Measurements from ENCODE around the gene EYS.
"Not testable (repeated sequence)": the region's sequence is repeated elsewhere in the genome, so short reads cannot be mapped to it uniquely, and the experiment has no call there.

EYS gene

DNA sequence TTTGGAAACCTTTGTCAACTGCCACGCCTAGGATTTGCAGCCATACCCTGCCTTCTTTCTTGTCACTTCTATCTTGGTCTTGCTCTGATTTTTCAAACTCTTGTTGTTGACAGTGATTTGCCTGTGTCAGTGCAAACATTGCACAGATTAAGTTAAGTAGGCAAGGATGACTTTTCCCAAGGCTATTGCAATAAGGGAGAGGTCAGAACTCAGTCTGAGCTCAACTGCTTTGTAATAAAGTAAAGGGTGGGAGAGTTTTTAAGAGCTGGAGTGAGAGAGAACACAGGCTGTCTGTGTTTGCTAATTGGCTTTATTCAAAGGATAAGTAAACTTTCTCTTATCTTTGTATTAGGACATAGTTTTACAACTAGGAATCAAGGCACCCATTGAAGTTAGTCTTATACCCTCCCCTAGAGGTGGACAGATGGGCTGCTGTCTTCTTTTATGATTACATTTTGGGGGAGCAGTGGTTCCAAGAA, 1622.8 kb downstream of the EYS start:
- no peak for DNase-seq

DNA sequence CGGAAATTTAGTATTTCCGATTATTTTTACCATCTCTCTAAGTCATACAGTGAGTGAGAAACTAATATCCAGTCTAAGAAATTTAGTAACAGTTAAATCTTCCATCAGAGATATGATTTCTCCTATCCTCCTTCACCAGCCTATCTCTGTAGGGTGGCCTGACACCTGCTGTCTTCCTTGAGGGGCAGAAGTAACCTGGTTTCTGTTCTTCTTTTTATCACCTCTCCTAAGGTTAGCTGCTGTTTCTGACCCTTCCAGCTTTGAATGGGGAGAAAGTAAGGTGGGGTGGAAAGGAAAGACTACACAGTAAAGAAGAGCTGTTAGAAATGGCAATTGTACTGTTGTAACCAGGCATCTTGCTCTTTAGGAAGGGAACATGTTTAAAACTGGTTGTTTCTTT, 1623.8 kb downstream of the EYS start:
- DNase-seq, result no peak

DNA sequence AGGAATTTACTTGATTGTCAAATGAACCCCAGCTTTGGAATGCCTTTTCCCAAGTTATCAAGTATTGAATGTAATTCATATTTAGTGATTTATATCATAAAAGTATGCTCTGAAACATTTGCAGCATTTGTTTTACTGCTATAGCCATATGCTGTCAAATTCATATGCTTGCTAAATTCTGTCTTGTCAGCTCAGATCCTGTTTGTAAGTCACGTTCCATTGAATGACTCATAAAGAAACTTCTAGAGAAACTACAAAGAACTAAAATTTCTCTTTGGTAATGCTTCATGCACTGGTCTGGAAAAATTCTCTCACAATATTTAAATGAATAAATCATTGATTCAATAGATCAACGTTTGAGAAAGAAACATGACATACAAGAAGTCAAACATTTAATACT, 1625.6 kb downstream of the EYS start:
- DNase-seq, result no peak

DNA sequence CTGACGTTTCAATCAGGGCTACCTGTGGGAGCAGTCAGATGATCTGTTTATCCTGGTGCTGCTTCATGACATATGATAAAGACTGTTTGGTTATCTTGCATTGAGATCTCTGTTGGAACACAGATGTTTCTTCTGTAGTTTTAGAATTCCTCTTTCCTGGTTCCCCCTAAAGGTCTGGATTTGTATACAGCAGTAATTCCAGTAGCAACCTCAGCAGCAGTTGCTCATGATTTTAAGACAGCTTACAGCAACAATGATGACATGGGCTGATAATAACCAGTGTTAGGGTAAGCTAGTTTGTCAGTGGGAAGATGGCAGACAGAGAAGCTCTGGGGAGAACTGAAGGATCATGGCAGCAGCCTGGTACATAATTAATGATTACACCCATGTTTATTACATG, 1632.0 kb downstream of the EYS start:
- no peak for DNase-seq

DNA sequence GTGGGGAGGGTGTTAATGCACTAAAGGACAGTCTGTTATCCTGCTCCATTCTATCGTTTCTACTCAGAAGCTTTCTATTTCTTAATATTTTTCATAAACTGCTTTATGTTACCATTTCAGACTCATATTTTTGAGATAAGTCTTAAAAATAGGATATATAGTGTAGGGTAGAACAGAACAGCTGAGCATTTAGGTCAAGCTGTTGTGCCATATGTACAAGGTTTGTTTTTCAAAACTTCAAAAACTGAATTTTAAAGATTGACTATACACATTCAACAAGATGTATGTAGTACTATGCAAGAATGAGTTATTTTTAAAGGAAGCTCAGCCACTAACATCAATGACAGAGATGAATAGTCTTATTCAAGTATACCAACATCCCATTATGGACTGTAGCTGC, 1634.3 kb downstream of the EYS start:
- DNase-seq, result no peak

DNA sequence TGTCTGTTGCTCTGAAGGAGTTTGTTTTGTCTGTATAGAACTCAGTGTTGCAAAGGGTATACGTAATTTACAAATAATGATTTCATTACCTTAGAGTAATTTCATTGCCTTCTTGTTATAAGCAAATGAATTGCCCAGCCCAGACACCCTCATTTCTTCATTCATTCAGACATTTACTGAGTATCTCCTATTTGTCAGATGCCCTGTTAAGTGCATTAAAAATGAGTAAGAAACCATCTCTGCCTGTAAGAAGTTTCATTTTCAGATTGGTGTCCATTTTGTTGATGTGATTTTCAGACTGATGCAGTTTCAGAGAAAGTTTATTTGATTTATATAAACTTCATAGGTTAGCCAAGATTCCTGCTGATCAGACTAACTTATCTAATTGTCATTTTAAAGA, 1642.1 kb downstream of the EYS start:
- no peak for DNase-seq

DNA sequence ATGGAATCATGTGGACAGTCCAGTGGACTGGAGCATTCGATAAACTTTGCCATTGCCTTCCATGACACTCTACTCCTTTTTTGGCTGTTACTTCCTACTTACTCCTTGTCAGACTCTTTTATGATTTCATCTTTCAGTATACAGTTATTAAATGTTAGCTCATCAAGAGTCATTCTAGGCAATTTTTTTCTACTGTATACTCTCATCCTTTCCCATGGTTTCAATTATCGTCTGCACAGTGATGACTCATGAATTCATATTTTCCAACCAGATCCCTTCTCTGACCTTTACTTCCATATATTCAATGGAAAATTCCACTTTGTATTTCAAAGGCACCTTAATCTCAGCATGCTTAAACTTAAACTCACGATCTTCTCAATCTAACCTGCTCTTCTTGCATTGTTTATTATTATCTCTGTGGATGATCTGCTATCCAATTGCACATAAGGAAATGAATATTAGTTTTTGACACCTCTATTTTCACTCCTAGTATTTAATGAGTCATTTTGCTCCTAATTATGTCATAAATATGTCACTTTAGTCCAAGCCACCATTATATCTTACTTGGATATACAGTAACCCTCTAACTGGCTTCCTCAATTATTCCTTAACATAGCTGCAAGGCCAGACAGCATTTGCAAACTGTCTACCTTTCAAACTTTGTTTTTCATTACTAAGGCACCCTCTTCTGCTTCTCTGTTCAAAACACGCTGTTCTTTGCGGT, 1643.9 kb downstream of the EYS start:
- no peak for DNase-seq

DNA sequence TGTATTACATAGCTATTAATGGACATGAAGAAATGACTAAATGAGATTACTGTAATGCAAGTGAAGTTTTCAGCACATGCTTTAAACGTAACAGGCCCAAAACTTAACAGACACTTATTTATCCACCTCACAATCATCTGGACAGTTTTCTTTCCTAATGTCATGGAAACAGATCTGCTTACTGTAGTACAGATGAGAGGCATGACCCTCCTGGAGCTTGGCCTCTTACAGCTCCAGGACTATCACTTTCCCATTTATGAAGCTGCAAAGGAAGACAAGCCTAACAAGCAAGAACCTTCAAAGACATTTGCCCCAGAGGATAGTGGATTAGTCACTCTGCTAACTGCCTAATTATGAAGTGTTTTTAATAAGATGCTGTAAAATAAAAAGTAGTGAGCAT, 1652.2 kb downstream of the EYS start:
- no peak for DNase-seq

DNA sequence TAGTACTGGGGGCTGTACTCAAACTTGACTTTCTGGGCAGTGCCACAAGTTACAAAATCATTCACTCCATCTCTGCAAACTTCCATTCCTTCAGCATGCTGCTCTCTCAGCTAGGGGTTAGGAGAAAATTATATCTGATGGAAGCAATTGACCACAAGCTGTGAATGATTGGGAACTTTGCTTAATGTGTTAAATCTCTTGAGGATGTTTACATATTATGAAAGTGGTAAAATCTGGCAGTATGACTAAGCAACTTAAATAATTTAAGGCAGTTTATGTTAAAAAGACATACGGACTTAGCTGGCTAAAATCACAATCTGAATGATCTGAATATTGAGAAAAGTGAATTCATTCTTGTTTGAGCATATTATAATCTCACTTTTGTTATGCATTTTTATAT, 1656.4 kb downstream of the EYS start:
- DNase-seq, result no peak

DNA sequence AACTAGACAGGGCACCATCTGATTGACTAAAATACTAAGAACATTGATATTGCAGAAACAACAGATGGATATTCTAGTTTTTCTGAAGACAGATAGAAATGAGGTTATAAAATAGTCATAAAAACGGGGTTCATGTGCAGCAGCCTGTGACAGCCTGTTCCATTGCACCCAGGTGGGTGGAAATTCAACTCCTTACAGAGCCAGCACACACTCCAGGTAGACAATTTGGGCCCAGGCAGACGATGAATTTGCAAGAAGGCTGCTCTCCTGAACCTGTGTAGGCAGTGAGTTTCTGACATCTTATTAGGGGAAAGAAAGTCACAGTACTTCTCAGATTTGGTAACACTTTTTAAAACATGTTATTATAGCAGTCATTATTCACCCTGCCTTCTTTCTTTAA, 1657.3 kb downstream of the EYS start:
- no peak for DNase-seq

DNA sequence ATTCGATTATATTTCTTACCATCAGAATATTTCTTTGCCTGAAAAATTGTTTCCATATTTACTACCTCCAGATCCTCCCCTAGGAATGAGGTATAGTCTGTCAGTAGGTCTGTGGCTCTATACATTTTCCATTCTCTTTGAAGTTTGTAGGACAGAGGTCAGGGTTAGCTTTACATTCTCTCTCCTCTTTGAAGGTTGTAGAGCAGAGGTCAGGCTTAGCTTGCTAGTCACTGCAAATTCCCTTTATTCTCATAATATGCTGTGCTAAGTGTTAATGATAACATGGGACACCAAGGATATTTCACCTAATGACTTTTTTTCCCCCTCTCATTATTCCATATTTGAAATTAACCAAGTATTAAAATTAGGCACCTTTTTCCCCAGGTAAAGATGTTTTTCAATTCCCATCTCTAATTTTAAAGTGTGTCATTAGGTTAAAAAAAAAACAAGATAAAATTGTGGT, 1660.2 kb downstream of the EYS start:
- no peak for DNase-seq

DNA sequence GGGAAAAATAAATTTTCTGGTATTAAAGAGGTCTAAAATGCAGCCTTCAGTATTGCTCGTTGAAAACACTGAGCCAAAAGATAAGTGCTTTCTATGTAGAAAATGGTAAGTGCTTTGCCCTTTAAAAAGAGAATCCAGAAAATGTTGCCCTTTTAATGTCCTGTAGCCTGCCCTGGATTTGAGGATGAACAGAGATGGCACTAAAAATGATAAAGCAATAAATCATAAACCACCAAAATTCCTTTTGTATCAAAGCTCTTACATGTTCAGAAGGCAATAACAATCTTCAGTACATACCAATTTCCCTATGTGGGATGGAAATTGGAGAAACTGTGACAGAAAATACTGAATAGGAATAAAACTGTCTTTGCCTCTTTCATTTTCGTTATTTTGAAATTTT, 1665.7 kb downstream of the EYS start:
- no peak for DNase-seq

DNA sequence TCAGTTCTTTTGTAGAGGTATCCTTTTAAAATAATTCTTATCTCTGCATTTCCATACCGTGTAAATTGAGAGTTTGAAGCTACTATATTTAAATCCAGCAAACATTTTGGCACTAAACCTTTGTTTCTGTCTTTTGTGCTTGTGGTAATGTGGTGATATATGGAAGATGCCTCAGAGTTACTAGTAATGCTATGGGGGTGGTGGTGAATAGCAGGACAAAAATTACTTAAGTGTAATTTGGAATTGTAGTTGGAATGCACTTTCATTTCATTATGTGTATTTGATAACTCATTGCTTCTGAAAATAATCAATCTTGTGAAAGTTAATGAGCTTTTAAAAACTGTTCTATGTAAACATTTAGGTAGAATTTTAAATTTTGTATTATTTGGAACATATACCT, 1666.9 kb downstream of the EYS start:
- no peak for DNase-seq

DNA sequence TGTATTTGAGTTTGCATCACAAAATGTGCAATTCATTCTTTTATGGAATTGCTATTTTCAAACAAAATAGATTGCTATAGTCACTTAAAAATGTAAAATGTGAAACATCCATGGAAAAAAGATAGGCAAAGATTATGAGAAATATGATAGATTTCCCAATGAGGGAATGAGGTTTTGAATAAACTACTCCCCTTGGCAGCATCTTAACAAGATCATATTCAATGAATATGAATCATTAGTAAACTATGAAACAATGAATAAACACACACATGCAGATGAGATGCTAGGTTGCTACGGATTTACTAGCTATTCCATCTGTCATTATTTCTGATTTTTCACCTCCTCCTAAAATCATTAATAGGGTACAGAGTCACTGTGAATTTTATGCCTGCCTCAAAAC, 1669.6 kb downstream of the EYS start:
- DNase-seq, result no peak

DNA sequence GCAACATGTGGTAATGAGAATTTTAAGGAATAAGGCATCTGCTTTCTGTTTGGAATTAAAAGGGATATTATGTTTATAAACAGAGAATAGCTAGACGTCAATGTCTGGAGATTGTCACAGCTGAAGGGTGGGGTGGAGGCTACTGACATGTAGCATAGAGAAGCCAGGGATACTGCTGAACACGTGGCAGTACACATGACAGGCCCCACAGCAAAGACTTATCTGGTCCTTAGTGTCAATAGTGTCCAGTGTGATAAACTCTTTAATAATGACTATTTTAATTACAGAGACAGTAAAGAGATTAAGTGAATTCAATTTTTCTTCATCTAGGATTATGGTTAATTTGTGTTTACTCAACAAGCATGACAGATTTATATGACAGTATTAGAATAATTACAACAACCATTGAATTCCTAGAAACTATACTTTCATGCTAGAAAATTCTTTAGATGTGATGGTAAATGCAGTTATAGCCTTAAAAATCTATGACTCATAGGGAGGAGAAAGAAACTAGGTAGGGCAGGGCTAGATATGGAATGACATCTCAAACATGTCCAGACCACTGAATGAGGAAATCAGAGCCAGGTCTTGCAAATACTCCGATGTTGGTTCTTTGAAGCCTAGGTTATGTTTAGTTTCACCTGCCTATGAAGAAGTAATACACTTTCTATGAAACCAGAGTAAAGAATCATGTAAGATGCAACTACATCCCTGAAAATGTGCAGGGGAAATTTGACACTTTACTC, 1671.9 kb downstream of the EYS start:
- DNase-seq, result no peak

DNA sequence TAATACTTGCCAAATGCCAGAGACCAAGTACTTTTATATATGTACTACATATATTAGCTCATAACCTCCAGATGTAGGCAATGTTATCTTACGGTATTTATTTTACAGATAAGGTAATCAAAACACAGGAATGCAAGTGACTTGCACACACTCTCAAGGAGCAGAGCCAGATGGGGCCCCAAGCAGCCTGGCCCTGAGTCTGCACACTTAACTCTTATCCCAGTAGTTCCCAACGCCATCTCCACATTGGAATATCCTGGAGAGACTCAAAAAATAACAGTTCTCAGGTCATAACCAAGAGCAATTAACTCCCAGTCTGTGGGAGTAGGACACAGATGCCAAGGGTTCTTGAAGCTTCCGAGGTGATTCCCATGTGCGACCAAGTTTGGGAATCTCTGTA, 1672.7 kb downstream of the EYS start:
- no peak for DNase-seq

DNA sequence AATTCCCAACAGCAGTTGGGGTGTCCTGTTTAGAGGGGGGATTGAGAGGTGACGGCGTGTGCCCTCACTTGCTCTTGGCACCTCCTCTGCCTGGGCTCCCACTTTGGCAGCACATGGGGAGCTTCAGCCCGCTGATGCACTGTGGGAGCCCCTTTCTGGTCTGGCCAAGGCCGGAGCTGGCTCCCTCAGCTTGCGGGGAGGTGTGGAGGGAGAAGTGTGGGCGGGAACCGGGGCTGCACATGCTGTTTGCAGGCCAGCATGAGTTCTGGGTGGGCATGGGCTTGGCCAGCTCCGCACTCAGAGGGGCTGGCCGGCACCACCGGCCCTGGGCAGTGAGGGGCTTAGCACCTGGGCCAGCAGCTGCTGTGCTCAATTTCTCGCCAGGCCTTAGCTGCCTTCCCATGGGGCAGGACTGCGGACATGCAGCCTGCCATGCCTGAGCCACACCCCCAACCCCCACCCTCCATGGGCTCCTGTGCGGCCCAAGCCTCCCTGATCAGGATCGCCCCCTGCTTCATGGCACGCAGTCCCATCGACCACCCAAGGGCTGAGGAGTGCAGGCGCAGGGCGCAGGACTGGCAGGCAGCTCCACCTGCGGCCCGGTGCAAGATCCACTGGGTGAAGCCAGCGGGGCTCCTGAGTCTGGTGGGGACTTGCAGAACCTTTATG, 1675.9 kb downstream of the EYS start:
- not testable (repeated sequence) for DNase-seq

DNA sequence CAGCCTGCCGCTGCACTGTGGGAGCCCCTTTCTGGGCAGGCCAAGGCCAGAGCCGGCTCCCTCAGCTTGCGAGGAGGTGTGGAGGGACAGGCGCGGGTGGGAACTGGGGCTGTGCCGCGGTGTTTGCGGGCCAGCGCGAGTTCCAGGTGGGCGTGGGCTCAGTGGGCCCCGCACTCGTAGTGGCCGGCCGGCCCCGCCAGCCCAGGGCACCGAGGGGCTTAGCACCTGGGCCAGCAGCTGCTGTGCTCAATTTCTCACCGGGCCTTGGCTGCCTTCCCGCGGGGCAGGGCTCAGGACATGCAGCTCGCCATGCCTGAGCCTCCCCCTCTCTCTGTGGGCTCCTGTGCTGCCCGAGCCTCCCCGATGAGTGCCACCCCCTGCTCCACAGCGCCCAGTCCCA, 1683.3 kb downstream of the EYS start:
- no peak for DNase-seq

DNA sequence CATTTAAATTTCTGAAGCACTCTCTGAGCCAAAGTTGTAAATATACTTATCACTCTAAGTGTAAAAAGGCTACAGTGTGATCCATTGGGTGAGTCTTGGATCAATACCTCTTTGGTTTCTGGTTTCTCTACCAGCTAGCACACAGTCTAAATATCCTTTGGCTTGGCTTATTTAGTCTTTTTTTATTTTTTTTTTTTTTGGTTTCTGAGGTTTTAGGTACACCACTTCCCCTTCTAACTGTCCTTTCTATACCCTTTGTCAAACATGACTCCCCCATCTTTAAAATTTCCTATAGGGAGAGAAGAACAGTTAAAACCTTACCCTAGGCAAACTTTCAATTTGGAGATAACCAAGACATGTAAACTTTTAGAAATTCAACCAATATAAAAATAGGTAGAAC, 1692.4 kb downstream of the EYS start:
- DNase-seq, result no peak

DNA sequence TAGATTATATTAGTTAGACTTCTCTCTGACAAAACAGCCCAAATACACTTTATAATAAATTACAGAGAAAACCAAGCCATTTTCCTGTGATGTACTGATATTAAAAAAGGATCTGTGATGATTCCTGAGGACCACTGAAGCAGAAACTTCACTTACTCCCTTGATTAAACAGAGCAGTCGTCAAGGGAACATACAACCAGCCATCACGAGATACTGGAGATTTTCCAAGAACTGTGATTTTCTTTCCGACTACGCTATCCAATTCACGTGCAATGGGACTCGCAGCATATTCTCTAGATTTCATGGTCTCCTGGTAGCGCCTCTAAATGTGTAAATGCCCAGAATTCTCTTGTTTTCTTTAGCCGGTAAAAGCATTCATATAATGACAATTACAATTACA, 1694.0 kb downstream of the EYS start:
- no peak for DNase-seq

DNA sequence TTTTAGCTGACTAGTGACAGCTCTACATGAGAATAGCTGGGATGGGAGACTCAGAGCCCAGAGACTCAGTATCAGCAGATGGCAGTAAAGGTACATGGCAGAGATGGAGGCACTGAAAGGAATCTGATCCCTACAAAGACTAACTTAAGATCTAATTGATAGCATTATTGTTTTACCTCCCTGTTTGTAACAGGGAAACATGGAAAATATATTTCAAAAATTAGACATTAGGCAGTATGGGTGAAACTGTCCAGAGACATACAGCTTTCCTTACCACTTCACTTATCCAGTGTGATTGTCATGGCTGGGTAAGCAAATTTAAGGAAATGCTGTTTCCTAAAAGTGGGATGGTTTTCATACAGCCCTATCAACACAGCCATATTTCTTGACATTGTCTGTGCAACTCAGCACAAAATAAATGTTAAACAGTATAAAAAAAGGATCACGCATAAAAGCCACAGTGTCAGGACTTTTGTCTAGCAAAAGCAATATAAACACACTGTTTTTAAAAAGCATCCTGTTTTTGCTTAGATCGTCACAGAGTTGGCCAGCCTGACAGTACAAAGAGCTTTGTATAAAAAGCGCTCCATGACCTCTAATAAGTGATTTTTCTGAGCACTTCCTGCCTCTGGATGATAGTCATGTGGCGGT, 1694.5 kb downstream of the EYS start:
- no peak for DNase-seq

DNA sequence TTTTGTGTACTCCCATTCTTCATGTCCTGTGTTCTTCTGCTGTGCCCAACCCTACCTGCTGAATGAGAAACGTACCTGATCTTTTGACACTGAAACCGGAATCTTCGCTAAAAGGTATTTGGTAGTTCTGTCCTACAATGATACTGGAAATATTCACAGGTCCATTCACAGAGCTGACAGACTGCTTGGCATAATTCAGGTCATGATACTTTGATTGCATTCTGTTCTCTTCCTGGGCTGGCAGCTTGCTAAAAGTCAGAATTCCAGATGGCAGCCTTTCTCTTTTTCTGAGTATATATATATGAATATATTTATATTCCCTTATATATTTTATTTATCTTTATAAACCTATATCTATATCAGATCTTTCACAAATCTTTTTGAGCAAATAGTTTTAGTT, 1696.4 kb downstream of the EYS start:
- no peak for DNase-seq

DNA sequence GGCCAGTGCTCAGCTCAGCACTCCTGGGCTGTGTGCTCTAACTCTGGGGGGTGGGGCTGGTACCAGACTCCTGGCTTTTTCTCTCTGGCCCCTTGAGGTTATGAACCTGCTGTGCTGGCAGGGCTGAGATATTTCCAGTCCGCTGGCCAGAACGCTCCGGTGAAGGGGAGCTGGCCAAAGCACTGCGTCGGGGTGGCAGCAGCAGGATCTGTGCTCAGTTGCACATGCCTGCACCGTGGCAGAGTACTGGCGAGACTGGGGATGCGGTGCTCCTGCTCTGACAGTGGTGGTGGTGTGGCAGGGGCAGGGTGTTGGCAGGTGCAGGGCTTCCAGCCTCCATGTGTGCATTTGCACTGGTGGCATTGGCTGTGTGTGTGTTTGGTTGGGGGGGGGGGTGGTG, 1697.0 kb downstream of the EYS start:
- no peak for DNase-seq

DNA sequence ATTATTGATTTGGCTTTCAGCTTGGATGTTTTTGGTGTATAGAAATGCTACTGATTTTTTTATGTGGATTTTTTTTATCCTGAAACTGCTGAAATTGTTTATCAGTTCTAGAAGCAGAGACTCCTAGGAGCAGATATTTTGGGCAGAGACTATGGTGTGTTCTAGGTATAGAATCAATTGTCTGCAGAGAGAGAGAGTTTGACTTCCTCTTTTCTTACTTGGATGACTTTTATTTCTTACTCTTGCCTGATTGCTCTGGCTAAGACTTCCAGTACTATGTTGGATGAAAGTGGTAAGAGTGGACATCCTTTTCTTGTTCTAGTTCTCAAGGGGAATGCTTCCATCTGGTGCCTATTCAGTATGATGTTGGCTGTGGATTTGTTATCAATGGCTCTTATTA, 1700.8 kb downstream of the EYS start:
- DNase-seq, result no peak
